DND-41 (cell line): ENCODE measurements around the gene RPL14.

Source experiments
- EZH2 ChIP-seq: IDR thresholded peaks from 3 replicates; pipeline ENCODE4 v1.6.1; 2012; ENCODE audit warnings: borderline replicate concordance, low read depth, mild to moderate bottlenecking, moderate library complexity, low read length, inconsistent platforms; ENCODE audit not compliant: severe bottlenecking
- TF ChIP-seq, protein P1 (sequence below): IDR thresholded peaks from 2 replicates; pipeline ENCODE4 v1.5.1; 2012; ENCODE audit warnings: borderline replicate concordance, low read length, moderate library complexity, mild to moderate bottlenecking; ENCODE audit not compliant: poor library complexity, severe bottlenecking; ENCODE audit errors: extremely low read depth

DNA sequence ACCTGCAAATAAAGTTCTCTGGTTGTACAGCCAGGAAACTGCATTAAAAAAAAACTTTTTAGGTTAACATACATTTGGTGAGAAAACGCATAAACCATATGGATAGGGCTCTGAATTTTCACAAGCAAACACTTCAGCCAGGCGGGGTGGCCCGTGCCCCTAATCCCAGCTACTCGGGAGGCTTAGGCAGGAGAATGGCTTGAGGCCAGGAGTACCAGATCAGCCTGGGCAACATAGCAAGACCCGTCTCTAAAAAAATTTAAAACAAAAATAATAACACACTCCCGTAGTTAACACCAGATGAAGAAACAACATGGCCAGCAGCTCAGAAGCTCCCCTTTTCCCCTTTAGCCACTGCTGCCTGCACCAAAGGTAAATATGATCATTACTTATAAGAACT lies 3.2 kb upstream of the RPL14 start:
- TF ChIP-seq, protein P1, sequence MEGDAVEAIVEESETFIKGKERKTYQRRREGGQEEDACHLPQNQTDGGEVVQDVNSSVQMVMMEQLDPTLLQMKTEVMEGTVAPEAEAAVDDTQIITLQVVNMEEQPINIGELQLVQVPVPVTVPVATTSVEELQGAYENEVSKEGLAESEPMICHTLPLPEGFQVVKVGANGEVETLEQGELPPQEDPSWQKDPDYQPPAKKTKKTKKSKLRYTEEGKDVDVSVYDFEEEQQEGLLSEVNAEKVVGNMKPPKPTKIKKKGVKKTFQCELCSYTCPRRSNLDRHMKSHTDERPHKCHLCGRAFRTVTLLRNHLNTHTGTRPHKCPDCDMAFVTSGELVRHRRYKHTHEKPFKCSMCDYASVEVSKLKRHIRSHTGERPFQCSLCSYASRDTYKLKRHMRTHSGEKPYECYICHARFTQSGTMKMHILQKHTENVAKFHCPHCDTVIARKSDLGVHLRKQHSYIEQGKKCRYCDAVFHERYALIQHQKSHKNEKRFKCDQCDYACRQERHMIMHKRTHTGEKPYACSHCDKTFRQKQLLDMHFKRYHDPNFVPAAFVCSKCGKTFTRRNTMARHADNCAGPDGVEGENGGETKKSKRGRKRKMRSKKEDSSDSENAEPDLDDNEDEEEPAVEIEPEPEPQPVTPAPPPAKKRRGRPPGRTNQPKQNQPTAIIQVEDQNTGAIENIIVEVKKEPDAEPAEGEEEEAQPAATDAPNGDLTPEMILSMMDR: no peak
- no peak for TF ChIP-seq EZH2
